ENCODE measurements around the gene FASN. TPM values are rescaled to one million over a fixed set of nuclear protein-coding genes. Genes with fewer than 3 reads are reported as not detected.

Gene FASN
- total and polyA plus RNA-seq, 2 of the 4 experiments (the other 2 are of a cell fraction) = 12.4 to 56.0 TPM

DNA sequence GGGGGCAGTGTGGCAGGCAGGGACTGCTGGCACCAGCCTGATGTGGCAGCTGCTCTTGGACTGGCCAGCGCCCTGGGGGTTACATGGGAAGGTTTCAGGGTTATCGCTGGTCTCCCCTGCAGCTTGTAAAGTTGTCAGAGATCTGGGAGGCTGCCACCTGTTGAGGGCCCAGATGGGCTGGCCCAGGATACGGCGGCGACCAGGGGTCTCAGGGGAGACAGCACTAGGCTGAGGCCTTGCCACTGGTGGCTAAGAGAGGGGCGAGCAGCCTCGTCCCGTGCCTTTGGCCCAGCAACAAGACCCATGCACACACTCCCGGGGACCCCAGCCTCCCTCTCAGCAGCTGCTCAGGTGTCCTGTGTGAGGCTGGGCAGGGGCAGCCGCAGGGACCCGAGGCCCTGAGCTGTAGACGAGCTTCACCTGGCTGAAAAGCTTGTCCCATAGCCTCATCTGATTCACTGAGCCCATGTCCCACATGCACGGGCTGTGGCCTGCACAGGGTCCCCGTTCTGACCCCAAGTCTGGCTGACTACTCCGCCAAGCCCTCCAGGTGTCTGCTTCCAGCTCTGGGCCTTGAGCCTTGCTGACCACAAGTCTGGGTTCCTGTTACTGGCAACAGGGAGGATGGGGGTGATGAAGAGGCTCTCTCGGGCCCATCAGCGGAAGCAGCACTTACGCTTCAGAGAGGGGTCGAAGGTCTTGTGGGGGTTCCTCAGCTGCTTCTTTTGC is 38.6 kb downstream of the FASN start:
- BruUV-seq (replicated peaks) = no TSS peak
- ChIA-PET CTCF (no interaction called here), POLR2A (ENCODE audit: unreplicated experiment) (interaction anchor here (1.3 kb wide), 1 partner anchor 8 kb away, joined by 3 read pairs; no protein-coding TSS in a partner anchor)
- H3K4me3 ChIP-seq (ENCODE audit: insufficient read depth, low read depth, low read length) = no peak overlapping the region
- no peak overlapping the region for H2BK5ac ChIP-seq (ENCODE audit: low read depth, low read length, poor library complexity, severe bottlenecking)
- no peak overlapping the region for H2AFZ ChIP-seq (replicated peaks; ENCODE audit: low read length, poor library complexity)
- no peaks in the 10 kb centered on the region; the same call in 1 of the 2 replicates for H3K4me1 ChIP-seq (ENCODE audit: control insufficient read depth, insufficient read depth, low read length)
- dilution Hi-C loops (cut with HindIII; ENCODE audit: low sequenced_read_pairs, unreplicated experiment) = no loop called here
- no peaks in the 10 kb centered on the region for H3K9me1 ChIP-seq (ENCODE audit: insufficient read depth, low read length)
- H3K79me1 ChIP-seq (ENCODE audit: low read depth in 1 of 2, low read length in 2 of 2) = peaks cover 11 to 24% of the 10 kb centered on the region in 2 experiments; a peak in 3 of 4 replicates
- H3K23ac ChIP-seq (ENCODE audit: low read depth, low read length) = no peak overlapping the region
- no peak overlapping the region for H2AK5ac ChIP-seq (ENCODE audit: low read depth, low read length)
- H3K4me2 ChIP-seq (ENCODE audit: low read depth, low read length) = no peak overlapping the region
- no peak overlapping the region for H2BK20ac ChIP-seq (ENCODE audit: low read depth, low read length)
- no peak for ATAC-seq (ENCODE audit: low read depth)
- DNase-seq = no peak
- no peak overlapping the region for H2AK9ac ChIP-seq (replicated peaks; ENCODE audit: low read depth, low read length, poor library complexity)
- no peaks in the 10 kb centered on the region; the same call in none of the 2 replicates for H4K20me1 ChIP-seq (ENCODE audit: insufficient read depth, low read length)
- H2BK15ac ChIP-seq (ENCODE audit: low read depth, low read length) = no peak overlapping the region
- no peak overlapping the region for H4K91ac ChIP-seq (ENCODE audit: insufficient read depth, low read depth, low read length)
- no peaks in the 10 kb centered on the region for H3K9me3 ChIP-seq (ENCODE audit: control insufficient read depth, insufficient read depth, low read length)
- in situ Hi-C loops (cut with MboI; ENCODE audit: low sequenced_read_pairs) = no loop called here
- H3K36me3 ChIP-seq (ENCODE audit: control insufficient read depth, insufficient read depth, low read length) = peaks cover 81% of the 10 kb centered on the region
- TF ChIP-seq FOS (IDR thresholded peaks at IDR 0.05; ENCODE audit: low read depth, low read length) (no peak), ELK1 (IDR thresholded peaks at IDR 0.05; ENCODE audit: borderline replicate concordance, low read depth, low read length) (no peak), CEBPB (IDR thresholded peaks at IDR 0.05; ENCODE audit: low read depth, low read length) (no peak), MXI1 (IDR thresholded peaks at IDR 0.05; ENCODE audit: borderline replicate concordance, low read depth, low read length) (no peak), RFX5 (IDR thresholded peaks at IDR 0.05; ENCODE audit: low read depth, low read length) (no peak), MAFK (IDR thresholded peaks at IDR 0.05; ENCODE audit: low read depth, low read length) (no peak), CTCF (conservative IDR thresholded peaks at IDR 0.05; ENCODE audit: low read depth, low read length) (no peak), MAZ (IDR thresholded peaks at IDR 0.05; ENCODE audit: borderline replicate concordance, low read depth, low read length) (no peak), NFE2L2 (IDR thresholded peaks at IDR 0.05; ENCODE audit: low read depth, low read length) (no peak), BHLHE40 (IDR thresholded peaks at IDR 0.05; ENCODE audit: low read depth, low read length) (no peak), RAD21 (IDR thresholded peaks at IDR 0.05; ENCODE audit: low read length) (no peak), POLR2A (IDR thresholded peaks at IDR 0.05; ENCODE audit: low read depth, low read length) (no peak), CHD1 (IDR thresholded peaks at IDR 0.05; ENCODE audit: low read depth, low read length) (no peak), SMC3 (IDR thresholded peaks at IDR 0.05; ENCODE audit: low read depth, low read length) (no peak)
- TF ChIP-seq, protein P1, sequence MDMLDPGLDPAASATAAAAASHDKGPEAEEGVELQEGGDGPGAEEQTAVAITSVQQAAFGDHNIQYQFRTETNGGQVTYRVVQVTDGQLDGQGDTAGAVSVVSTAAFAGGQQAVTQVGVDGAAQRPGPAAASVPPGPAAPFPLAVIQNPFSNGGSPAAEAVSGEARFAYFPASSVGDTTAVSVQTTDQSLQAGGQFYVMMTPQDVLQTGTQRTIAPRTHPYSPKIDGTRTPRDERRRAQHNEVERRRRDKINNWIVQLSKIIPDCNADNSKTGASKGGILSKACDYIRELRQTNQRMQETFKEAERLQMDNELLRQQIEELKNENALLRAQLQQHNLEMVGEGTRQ (IDR thresholded peaks at IDR 0.05; ENCODE audit: low read depth, low read length) = no peak
- H3K27ac ChIP-seq (ENCODE audit: insufficient read depth, low read length) = no peak overlapping the region
- no peak overlapping the region for H3K9ac ChIP-seq (ENCODE audit: low read depth, low read length)
- WGBS, 2 experiments (ENCODE audit: extremely low coverage in 2 of 2, insufficient read length in 1 of 2) = 88% methylated on average over 15 of the region's 19 CpGs; no CpG with 5 or more reads in 1 of the 2 experiments
- H3K4ac ChIP-seq (ENCODE audit: low read depth, low read length) = no peak overlapping the region
- H3K56ac ChIP-seq (ENCODE audit: extremely low read depth, insufficient read depth, low read length) = no peak overlapping the region
- H3K14ac ChIP-seq (replicated peaks; ENCODE audit: low read depth, low read length) = no peak overlapping the region
- intact Hi-C loops (cut with micrococcal nuclease) = no loop called here
- H4K8ac ChIP-seq (ENCODE audit: low read depth in 2 of 2, low read length in 2 of 2) = no peak overlapping the region
- no peak overlapping the region for H4K5ac ChIP-seq (ENCODE audit: low read depth, low read length)
- H3K18ac ChIP-seq (ENCODE audit: low read depth, low read length) = no peak overlapping the region
- H2BK120ac ChIP-seq (ENCODE audit: low read depth, low read length) = no peak overlapping the region
- no peaks in the 10 kb centered on the region for H3K27me3 ChIP-seq (ENCODE audit: control insufficient read depth, insufficient read depth, low read length)
